Breast epithelium (tissue), 3 donors: ENCODE results near the gene SIKE1.

Experiments used
- POLR2A ChIP-seq: fragments of 450-650 bp; IDR thresholded peaks from one replicate; pipeline ENCODE4 v1.6.1; 2016; ENCODE audit warnings: antibody characterized with exemption, mild to moderate bottlenecking, moderate library complexity
- TF ChIP-seq, protein P1 (sequence below), 3 donors: fragments of 450-650 bp; IDR thresholded peaks; one replicate each; pipeline ENCODE4 v1.5.1; 2016 to 2017; ENCODE audit warnings: antibody characterized with exemption in 3 of 3, mild to moderate bottlenecking in 3 of 3, moderate library complexity in 3 of 3

GRCh38 chr1:114756009-114756892 is 24.2 kb downstream of the SIKE1 start:
- TF ChIP-seq, protein P1, sequence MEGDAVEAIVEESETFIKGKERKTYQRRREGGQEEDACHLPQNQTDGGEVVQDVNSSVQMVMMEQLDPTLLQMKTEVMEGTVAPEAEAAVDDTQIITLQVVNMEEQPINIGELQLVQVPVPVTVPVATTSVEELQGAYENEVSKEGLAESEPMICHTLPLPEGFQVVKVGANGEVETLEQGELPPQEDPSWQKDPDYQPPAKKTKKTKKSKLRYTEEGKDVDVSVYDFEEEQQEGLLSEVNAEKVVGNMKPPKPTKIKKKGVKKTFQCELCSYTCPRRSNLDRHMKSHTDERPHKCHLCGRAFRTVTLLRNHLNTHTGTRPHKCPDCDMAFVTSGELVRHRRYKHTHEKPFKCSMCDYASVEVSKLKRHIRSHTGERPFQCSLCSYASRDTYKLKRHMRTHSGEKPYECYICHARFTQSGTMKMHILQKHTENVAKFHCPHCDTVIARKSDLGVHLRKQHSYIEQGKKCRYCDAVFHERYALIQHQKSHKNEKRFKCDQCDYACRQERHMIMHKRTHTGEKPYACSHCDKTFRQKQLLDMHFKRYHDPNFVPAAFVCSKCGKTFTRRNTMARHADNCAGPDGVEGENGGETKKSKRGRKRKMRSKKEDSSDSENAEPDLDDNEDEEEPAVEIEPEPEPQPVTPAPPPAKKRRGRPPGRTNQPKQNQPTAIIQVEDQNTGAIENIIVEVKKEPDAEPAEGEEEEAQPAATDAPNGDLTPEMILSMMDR (IDR thresholded peaks at IDR 0.05), result no peak
- TF ChIP-seq POLR2A, result no peak
